Measurements from ENCODE around the gene CPA2. TPM values are rescaled to one million over a fixed set of nuclear protein-coding genes. Genes with fewer than 3 reads are reported as not detected.
"Not testable (repeated sequence)": the region's sequence is repeated elsewhere in the genome, so short reads cannot be mapped to it uniquely, and the experiment has no call there.

The CPA2 gene
- total RNA-seq, 2 experiments from 2014 or later, result not detected

- CTCF ChIA-PET, result no interaction called here
- H3K27me3 Mint-ChIP-seq, result no peaks in the 10 kb centered on the region
These were observed 52.9 kb downstream of the CPA2 start for GRCh38 chr7:130319541-130319940.

GRCh38 chr7:130321542-130322229 lies 55.0 kb downstream of the CPA2 start:
- intact Hi-C loops (cut with DNase I, micrococcal nuclease); DNase-seq; H3K27ac Mint-ChIP-seq; H3K9me3 Mint-ChIP-seq; H3K27ac ChIP-seq (ENCODE audit: low read depth in 1 of 2, low read length in 2 of 2); POLR2A ChIA-PET; CTCF ChIA-PET; H3K4me3 ChIP-seq (ENCODE audit: low read length); H3K4me1 ChIP-seq (ENCODE audit: insufficient read depth, low read length); H3K4me1 Mint-ChIP-seq (ENCODE audit: low read depth); H3K27me3 Mint-ChIP-seq; ATAC-seq (ENCODE audit: poor library complexity); H3K36me3 ChIP-seq (ENCODE audit: insufficient read depth, low read length); H3K36me3 Mint-ChIP-seq (ENCODE audit: low read depth); H3K27me3 ChIP-seq (ENCODE audit: control insufficient read depth in 1 of 2, insufficient read depth in 2 of 2, low read length in 2 of 2); H3K4me3 Mint-ChIP-seq; H3K9me3 ChIP-seq (ENCODE audit: control insufficient read depth in 1 of 2, insufficient read depth in 1 of 2, low read length in 2 of 2): not testable (repeated sequence)

More at GRCh38 chr7:130319541-130319940, 52.9 kb downstream of the CPA2 start:
- Histone ChIP-seq H3K9me3 (ENCODE audit: control insufficient read depth in 1 of 2, insufficient read depth in 1 of 2, low read length in 2 of 2) (no peaks in the 10 kb centered on the region), H3K36me3 (ENCODE audit: insufficient read depth, low read length) (no peaks in the 10 kb centered on the region), H3K4me3 (ENCODE audit: low read length) (no peak overlapping the region), H3K27me3 (ENCODE audit: control insufficient read depth in 1 of 2, insufficient read depth in 2 of 2, low read length in 2 of 2) (no peaks in the 10 kb centered on the region), H3K27ac (ENCODE audit: low read depth in 1 of 2, low read length in 2 of 2) (no peak overlapping the region), H3K4me1 (ENCODE audit: insufficient read depth, low read length) (no peaks in the 10 kb centered on the region)
- Mint-ChIP-seq H3K9me3 (no peaks in the 10 kb centered on the region), H3K4me1 (ENCODE audit: low read depth) (no peaks in the 10 kb centered on the region), H3K27ac (no peak overlapping the region), H3K4me3 (no peak overlapping the region), H3K36me3 (ENCODE audit: low read depth) (no peaks in the 10 kb centered on the region)
- ATAC-seq (ENCODE audit: poor library complexity), result no peak
- no peak for DNase-seq
- TF ChIP-seq CTCF (IDR thresholded peaks at IDR 0.05), result no peak
- POLR2A ChIA-PET, result no interaction called here
- intact Hi-C loops (cut with DNase I, micrococcal nuclease), result no loop called here

- ATAC-seq (ENCODE audit: poor library complexity) (no peak), DNase-seq (no peak)
- Mint-ChIP-seq H3K4me1 (ENCODE audit: low read depth) (no peaks in the 10 kb centered on the region), H3K27me3 (no peaks in the 10 kb centered on the region), H3K9me3 (no peaks in the 10 kb centered on the region), H3K36me3 (ENCODE audit: low read depth) (no peaks in the 10 kb centered on the region), H3K27ac (no peak overlapping the region), H3K4me3 (no peak overlapping the region)
- H3K27me3 ChIP-seq (ENCODE audit: control insufficient read depth in 1 of 2, insufficient read depth in 2 of 2, low read length in 2 of 2), result no peaks in the 10 kb centered on the region
- no peaks in the 10 kb centered on the region for H3K9me3 ChIP-seq (ENCODE audit: control insufficient read depth in 1 of 2, insufficient read depth in 1 of 2, low read length in 2 of 2)
- no peak overlapping the region for H3K27ac ChIP-seq (ENCODE audit: low read depth in 1 of 2, low read length in 2 of 2)
- ChIA-PET POLR2A (no interaction called here), CTCF (no interaction called here)
- H3K4me3 ChIP-seq (ENCODE audit: low read length), result no peak overlapping the region
- TF ChIP-seq CTCF (IDR thresholded peaks at IDR 0.05), result no peak
- intact Hi-C loops (cut with DNase I, micrococcal nuclease), result no loop called here
- H3K4me1 ChIP-seq (ENCODE audit: insufficient read depth, low read length), result no peaks in the 10 kb centered on the region
- H3K36me3 ChIP-seq (ENCODE audit: insufficient read depth, low read length), result no peaks in the 10 kb centered on the region
These were observed 56.0 kb downstream of the CPA2 start for GRCh38 chr7:130322615-130323014.

- Mint-ChIP-seq H3K4me1 (ENCODE audit: low read depth) (no peaks in the 10 kb centered on the region), H3K9me3 (no peaks in the 10 kb centered on the region), H3K27me3 (no peaks in the 10 kb centered on the region), H3K4me3 (no peak overlapping the region), H3K27ac (no peak overlapping the region), H3K36me3 (ENCODE audit: low read depth) (no peaks in the 10 kb centered on the region)
- H3K4me3 ChIP-seq (ENCODE audit: low read length), result no peak overlapping the region
- DNase-seq (no peak), ATAC-seq (ENCODE audit: poor library complexity) (no peak)
- no peak overlapping the region for H3K27ac ChIP-seq (ENCODE audit: low read depth in 1 of 2, low read length in 2 of 2)
- no peak for TF ChIP-seq CTCF (IDR thresholded peaks at IDR 0.05)
- intact Hi-C loops (cut with DNase I, micrococcal nuclease), result no loop called here
- H3K4me1 ChIP-seq (ENCODE audit: insufficient read depth, low read length), result no peaks in the 10 kb centered on the region
- no peaks in the 10 kb centered on the region for H3K27me3 ChIP-seq (ENCODE audit: control insufficient read depth in 1 of 2, insufficient read depth in 2 of 2, low read length in 2 of 2)
- ChIA-PET POLR2A (no interaction called here), CTCF (no interaction called here)
- no peaks in the 10 kb centered on the region for H3K9me3 ChIP-seq (ENCODE audit: control insufficient read depth in 1 of 2, insufficient read depth in 1 of 2, low read length in 2 of 2)
- H3K36me3 ChIP-seq (ENCODE audit: insufficient read depth, low read length), result no peaks in the 10 kb centered on the region
These were observed 57.8 kb downstream of the CPA2 start for GRCh38 chr7:130324306-130324943.

Measured in CD4-positive, alpha-beta T cell (primary cell).